ENCODE data around the gene PNPO. TPM values are rescaled to one million over a fixed set of nuclear protein-coding genes. Genes with fewer than 3 reads are reported as not detected.

Gene PNPO
- total RNA-seq, 1 donor from 2014 or later, result 8.2 TPM

DNA sequence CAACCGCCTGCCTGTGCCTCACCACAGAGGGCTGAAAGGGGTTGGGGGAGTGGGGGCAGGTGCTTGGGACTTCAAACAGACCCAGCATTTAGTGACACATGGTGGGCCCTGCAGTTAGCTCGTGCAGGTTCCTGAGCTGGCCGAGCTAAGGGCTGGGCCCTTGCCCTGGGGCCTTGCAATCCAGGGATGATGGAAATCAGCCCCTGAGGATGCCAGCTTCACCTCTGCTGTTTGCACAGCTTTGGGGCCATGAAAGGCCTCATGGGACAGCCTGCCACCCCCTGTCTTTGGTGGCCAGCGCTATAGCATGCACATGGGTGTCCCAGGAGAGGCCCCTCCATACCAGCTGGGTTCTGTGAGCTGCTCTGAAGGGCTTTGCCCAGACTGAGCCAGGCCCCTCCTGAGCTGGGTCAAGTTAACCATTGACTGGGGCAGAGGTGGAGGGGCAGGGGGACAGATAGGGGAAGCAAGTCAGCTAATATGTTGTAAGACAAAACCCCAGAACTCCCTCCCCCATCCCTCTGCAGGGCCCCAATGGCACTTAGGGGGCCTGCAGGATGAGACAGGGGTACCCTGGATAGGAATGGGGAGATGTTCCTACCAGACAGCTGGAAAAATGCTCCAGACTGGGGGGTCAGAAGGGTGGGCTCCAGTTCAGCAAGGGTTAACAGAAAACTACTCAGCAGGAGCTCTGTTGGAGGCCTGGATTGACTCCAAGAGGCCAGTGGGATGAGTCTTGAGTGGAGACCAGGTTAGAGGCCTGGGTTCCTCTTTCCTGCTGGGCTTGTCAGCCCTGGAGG lies 15.6 kb downstream of the PNPO start:
- no peak for DNase-seq (ENCODE audit: low spot score)
- TF ChIP-seq, protein P1, sequence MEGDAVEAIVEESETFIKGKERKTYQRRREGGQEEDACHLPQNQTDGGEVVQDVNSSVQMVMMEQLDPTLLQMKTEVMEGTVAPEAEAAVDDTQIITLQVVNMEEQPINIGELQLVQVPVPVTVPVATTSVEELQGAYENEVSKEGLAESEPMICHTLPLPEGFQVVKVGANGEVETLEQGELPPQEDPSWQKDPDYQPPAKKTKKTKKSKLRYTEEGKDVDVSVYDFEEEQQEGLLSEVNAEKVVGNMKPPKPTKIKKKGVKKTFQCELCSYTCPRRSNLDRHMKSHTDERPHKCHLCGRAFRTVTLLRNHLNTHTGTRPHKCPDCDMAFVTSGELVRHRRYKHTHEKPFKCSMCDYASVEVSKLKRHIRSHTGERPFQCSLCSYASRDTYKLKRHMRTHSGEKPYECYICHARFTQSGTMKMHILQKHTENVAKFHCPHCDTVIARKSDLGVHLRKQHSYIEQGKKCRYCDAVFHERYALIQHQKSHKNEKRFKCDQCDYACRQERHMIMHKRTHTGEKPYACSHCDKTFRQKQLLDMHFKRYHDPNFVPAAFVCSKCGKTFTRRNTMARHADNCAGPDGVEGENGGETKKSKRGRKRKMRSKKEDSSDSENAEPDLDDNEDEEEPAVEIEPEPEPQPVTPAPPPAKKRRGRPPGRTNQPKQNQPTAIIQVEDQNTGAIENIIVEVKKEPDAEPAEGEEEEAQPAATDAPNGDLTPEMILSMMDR (IDR thresholded peaks at IDR 0.05), result no peak
- Mint-ChIP-seq H3K27me3 (ENCODE audit: low read depth) (no peaks in the 10 kb centered on the region), H3K4me3 (ENCODE audit: unreplicated experiment) (no peak overlapping the region), H3K27ac (ENCODE audit: unreplicated experiment) (no peak overlapping the region), H3K36me3 (ENCODE audit: low read depth) (no peaks in the 10 kb centered on the region), H3K4me1 (ENCODE audit: low read depth) (peaks cover 3% of the 10 kb centered on the region), H3K9me3 (ENCODE audit: low read depth) (peaks cover 3% of the 10 kb centered on the region)

DNA sequence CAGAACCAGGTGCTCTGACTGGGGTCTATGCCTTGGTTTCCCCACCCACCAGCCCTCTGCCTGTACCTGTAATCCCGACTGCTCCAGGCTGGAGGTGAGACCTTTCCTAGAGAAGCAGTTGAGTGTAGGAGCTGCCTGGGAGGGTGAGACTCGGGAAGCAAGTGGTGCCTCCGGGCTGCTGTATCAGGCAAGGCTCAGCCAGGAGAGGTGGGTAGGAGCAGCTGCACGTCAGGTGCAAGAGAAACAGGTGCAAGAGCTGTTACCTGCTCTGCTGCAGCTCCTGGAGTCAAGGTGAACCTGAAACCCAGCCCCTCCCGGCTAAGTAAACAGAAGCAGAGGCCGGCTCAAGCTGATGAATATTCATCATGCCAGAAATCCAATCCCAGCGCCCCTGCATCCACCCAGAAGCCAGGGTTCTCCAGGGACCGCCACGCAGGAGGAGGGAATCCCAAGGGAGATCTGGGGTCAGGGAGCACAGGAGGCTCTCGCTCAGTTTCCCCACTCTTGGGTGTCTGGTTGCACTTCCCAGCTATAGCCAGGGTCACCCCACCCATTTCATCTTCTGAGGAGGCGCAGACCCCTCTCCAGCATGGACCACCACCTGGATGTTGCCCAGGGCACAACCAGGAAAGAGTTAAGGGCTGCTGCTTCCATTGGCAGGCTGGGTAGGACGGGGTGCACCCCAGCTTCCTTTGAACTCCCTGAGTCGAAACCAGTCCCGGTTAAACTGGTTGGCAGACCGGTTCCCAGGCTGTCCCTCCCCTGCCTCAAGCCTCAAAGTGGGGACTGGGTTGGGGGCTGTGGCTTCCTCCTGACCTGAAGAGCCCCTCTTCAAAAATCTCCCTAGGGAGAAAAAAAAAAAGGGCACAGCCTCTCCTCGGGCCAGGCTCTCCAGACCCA lies 16.5 kb downstream of the PNPO start, which contains the start of gene PRR15L:
PRR15L (minus strand) TSS at position 293 of the 900 bp plus-strand sequence. CDS start 4,649 bp downstream, outside the sequence.
- Mint-ChIP-seq H3K27me3 (ENCODE audit: low read depth) (no peaks in the 10 kb centered on the region), H3K36me3 (ENCODE audit: low read depth) (no peaks in the 10 kb centered on the region), H3K27ac (ENCODE audit: unreplicated experiment) (no peak within 1 kb of the TSS), H3K9me3 (ENCODE audit: low read depth) (peaks cover 4% of the 10 kb centered on the region), H3K4me1 (ENCODE audit: low read depth) (peaks cover 3% of the 10 kb centered on the region), H3K4me3 (ENCODE audit: unreplicated experiment) (no peak within 1 kb of the TSS)
- DNase-seq (ENCODE audit: low spot score), result no peak
- TF ChIP-seq, protein P1 (IDR thresholded peaks at IDR 0.05), result no peak

DNA sequence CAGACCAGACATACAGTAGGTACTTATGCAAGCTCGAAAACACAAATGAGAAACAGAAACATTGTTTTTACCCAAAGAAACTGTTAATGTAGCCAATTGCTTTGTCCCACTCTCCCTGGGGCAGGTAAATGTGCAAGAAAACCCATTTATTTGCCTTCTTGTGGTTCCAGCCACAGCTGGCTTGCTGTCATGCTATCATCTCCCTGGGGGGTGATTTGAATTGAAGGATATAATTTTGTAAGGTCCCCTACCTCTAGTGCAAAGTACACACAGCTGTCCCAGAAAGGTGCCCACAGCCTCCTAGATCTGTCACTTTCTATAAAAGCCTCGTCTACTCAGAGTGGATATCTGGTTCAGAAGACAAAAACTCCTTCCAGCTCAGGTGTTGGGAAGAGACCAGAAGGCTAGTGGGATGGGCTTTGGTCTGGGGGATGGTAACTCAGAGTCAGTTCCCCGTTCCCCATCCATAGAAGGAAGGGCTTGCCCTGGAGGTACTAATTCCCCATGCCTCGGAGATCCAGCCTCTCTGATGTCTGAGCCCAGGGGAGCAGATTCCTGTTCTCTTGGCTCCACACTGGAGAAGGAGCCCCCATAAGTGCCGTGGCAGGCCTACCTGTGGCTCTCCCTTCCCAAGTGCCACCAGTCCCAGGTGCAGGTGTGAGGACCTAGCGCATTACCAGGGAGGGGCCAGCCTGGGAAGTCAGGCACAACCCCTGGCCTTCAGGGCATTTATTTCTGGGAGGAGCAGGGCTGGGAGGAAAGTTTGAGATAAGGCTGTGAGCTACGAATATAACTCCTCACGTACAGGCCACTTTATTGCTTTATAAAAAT lies 18.7 kb downstream of the PNPO start:
- H3K27ac Mint-ChIP-seq (ENCODE audit: unreplicated experiment), result no peak overlapping the region
- no peak overlapping the region for H3K4me3 Mint-ChIP-seq (ENCODE audit: unreplicated experiment)
- peaks cover 3% of the 10 kb centered on the region for H3K4me1 Mint-ChIP-seq (ENCODE audit: low read depth)
- H3K36me3 Mint-ChIP-seq (ENCODE audit: low read depth), result no peaks in the 10 kb centered on the region
- TF ChIP-seq, protein P1 (IDR thresholded peaks at IDR 0.05), result no peak
- H3K9me3 Mint-ChIP-seq (ENCODE audit: low read depth), result peaks cover 4% of the 10 kb centered on the region
- DNase-seq (ENCODE audit: low spot score), result no peak
- H3K27me3 Mint-ChIP-seq (ENCODE audit: low read depth), result no peaks in the 10 kb centered on the region

DNA sequence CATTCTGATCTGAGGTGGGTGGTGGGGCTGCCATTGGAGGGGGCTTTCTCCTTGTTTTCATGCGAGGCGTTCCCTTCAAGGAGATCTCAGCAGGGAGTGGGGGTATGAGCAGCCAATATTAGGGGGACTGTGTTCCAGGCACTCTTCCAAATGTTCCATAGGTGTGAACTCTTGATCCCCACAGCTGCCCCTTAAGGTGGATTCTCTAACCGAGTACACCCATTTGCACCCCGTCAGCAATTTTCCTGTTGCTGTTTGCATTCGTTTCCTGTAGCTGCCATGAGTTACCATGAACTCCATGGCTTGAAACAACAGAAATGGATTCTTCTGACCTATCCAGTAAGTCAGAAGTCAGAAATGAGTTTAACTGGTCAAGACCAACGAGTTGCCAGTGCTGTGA lies 20.0 kb downstream of the PNPO start:
- peaks cover 3% of the 10 kb centered on the region for H3K4me1 Mint-ChIP-seq (ENCODE audit: low read depth)
- peaks cover 4% of the 10 kb centered on the region for H3K9me3 Mint-ChIP-seq (ENCODE audit: low read depth)
- H3K27me3 Mint-ChIP-seq (ENCODE audit: low read depth), result no peaks in the 10 kb centered on the region
- no peak for DNase-seq (ENCODE audit: low spot score)
- TF ChIP-seq, protein P1 (IDR thresholded peaks at IDR 0.05), result no peak
- H3K27ac Mint-ChIP-seq (ENCODE audit: unreplicated experiment), result no peak overlapping the region
- no peaks in the 10 kb centered on the region for H3K36me3 Mint-ChIP-seq (ENCODE audit: low read depth)
- H3K4me3 Mint-ChIP-seq (ENCODE audit: unreplicated experiment), result no peak overlapping the region
